Spleen (tissue), 11 donors: ENCODE results near the gene CASP6. TPM values are rescaled to one million over a fixed set of nuclear protein-coding genes. Genes with fewer than 3 reads are reported as not detected.

Source experiments
- DNase-seq: peaks from one replicate; pipeline ENCODE4 v3.0.0-alpha.2; 2020
- H3K27ac ChIP-seq, 8 donors: fragments of 200-600 bp; sonication (generic) in 7 of 8; 1 replicate in 4 of 8; 2 replicates in 4 of 8; pipeline versions ENCODE4 v1.5.0 to v1.8.0; 2016 to 2021; ENCODE audit warnings: inconsistent platforms in 4 of 8, mild to moderate bottlenecking in 4 of 8, moderate library complexity in 1 of 8
- H3K27me3 ChIP-seq, 7 donors: fragments of 200-600 bp; sonication (generic) in 6 of 7; replicated peaks in 1 of 7; 1 replicate in 4 of 7; 2 replicates in 3 of 7; pipeline versions ENCODE4 v1.5.0 to v1.8.0; 2016 to 2021; ENCODE audit warnings: inconsistent platforms in 3 of 7, mild to moderate bottlenecking in 1 of 7
- H3K36me3 ChIP-seq, 6 donors: fragments of 200-600 bp; sonication (generic) in 5 of 6; 1 replicate in 4 of 6; 2 replicates in 2 of 6; pipeline versions ENCODE4 v1.5.0 to v1.8.0; 2016 to 2021; ENCODE audit warnings: inconsistent platforms in 2 of 6
- H3K4me1 ChIP-seq, 6 donors: fragments of 200-600 bp; sonication (generic) in 5 of 6; 1 replicate in 3 of 6; 2 replicates in 3 of 6; pipeline versions ENCODE4 v1.5.0 to v1.8.0; 2016 to 2021; ENCODE audit warnings: inconsistent platforms in 3 of 6
- H3K4me3 ChIP-seq, 8 donors: fragments of 200-600 bp; sonication (generic) in 7 of 8; 1 replicate in 4 of 8; 2 replicates in 4 of 8; pipeline versions ENCODE4 v1.5.0 to v1.8.0; 2016 to 2021; ENCODE audit warnings: inconsistent platforms in 4 of 8, mild to moderate bottlenecking in 4 of 8, moderate library complexity in 2 of 8
- H3K9me3 ChIP-seq, 8 donors: fragments of 200-600 bp; sonication (generic) in 7 of 8; 1 replicate in 4 of 8; 2 replicates in 4 of 8; pipeline versions ENCODE4 v1.5.0 to v1.8.0; 2016 to 2021; ENCODE audit warnings: inconsistent platforms in 4 of 8
- POLR2A ChIP-seq, 3 donors: fragments of 450-650 bp; IDR thresholded peaks; one replicate each; pipeline ENCODE4 v1.5.1; 2017; ENCODE audit warnings: antibody characterized with exemption in 3 of 3, mild to moderate bottlenecking in 1 of 3
- POLR2AphosphoS5 ChIP-seq, 3 donors: sonication (generic); formaldehyde crosslinking; IDR thresholded peaks; one replicate each; pipeline ENCODE4 v1.5.1; 2017; ENCODE audit warnings: antibody characterized with exemption in 3 of 3
- WGBS, 5 donors: extraction: QIAGEN DNeasy Blood & Tissue Kit in 3 of 5; methylation state at CpG; one replicate each; pipeline versions ENCODE4 v1.1.5 to v1.1.7; 2013 to 2018; 5-methylcytosine and 5-hydroxymethylcytosine counted together
- intact Hi-C: fragments of 100-400 bp; cut with DNase I; formaldehyde crosslinking; loops from one replicate; pipeline ENCODE4 v1.15.0; 2023; ENCODE audit warnings: low total_unique reads
- polyA plus RNA-seq, 3 donors: library from polyadenylated mRNA; stranded (reverse); fragments of 200-250 nt; gene quantifications; one replicate each; pipeline ENCODE4 v1.2.1, GENCODE V29; 2013
- total RNA-seq, 7 donors: library from RNA; depleted of rRNA in 3 of 7; stranded (reverse); fragments of >200 nt in 3 of 7; fragmentation: NEBNext Ultra II Directional in 4 of 7; extraction: Animal tissue kit (Norgen Biotek cat#: 25700) in 4 of 7; gene quantifications; one replicate each; pipeline versions ENCODE4 v1.1.0 to v1.2.1, GENCODE V29; 2016 to 2021
- TF ChIP-seq, protein P1 (sequence below), 11 experiments: fragments of 200-600 bp in 7 of 11; fragments of 450-650 bp in 4 of 11; sonication (generic) in 4 of 11; IDR thresholded peaks in 8 of 11; conservative IDR thresholded peaks in 3 of 11; 1 replicate in 7 of 11; 2 replicates in 4 of 11; pipeline versions ENCODE4 v1.4.0 to v1.8.0; 2016 to 2021; ENCODE audit warnings: antibody characterized with exemption in 11 of 11, inconsistent platforms in 4 of 11, mild to moderate bottlenecking in 1 of 11
- donor health status: healthy with polysubstance abuse.
- donor health status: DM: no; HTN: no; CAD: no; lungs with moderate emphysema.
- donor health status: DM: no; HTN: no; CAD: no.
- donor health status: Bipolar disorder and iron deficiency.
- donor health status: healthy.
- donor health status: DM: no; HTN: no; CAD: no.
- donor health status: DM: yes; HTN: yes; CAD: no.

The CASP6 gene
- total and polyA plus RNA-seq, 10 donors, result 7.7 to 34.5 (median 14.6) TPM

DNA sequence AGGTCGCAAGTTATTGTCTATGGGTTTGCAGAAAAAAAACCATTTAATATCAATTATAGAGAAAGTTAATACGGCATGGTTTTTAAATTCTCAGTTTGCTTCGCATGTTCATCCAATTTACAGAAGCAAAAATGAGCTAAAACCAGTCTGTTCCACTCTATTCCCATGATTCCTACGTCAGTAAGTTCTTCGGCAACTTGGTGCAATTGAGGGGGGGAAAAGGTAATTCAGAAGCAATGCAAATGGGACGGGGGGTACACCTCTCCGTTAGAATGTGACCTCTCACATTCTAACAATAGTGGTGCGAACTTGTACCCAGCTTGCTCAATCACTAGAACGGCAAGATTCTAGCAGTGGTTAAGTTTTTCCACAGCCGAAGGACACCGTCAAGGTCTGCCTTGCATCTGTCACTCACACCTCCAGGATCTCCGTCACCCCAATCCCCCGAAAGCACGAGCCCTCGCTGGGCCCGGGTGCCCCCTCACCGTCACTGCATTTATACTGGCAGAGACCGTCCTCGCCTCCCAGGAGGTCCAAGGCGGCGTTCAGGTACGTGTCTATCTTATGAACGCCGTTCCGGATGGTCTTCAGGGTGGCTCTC lies 26.0 kb upstream of the CASP6 start:
- Histone ChIP-seq H3K4me3 (peak overlapping the region; percentile 77 to 95 (median 86)), H3K36me3 (no peaks in the 10 kb centered on the region), H3K27me3 (no peaks in the 10 kb centered on the region), H3K9me3 (no peaks in the 10 kb centered on the region), H3K4me1 (peaks cover 7 to 32% (median 22%) of the 10 kb centered on the region in 6 donors), H3K27ac (peak overlapping the region; percentile 77 to 91 (median 86))
- no peak for DNase-seq
- intact Hi-C loops, result no loop called here
- TF ChIP-seq POLR2AphosphoS5 (IDR thresholded peaks at IDR 0.05) (no peak), POLR2A (IDR thresholded peaks at IDR 0.05) (no peak)
- TF ChIP-seq, protein P1, sequence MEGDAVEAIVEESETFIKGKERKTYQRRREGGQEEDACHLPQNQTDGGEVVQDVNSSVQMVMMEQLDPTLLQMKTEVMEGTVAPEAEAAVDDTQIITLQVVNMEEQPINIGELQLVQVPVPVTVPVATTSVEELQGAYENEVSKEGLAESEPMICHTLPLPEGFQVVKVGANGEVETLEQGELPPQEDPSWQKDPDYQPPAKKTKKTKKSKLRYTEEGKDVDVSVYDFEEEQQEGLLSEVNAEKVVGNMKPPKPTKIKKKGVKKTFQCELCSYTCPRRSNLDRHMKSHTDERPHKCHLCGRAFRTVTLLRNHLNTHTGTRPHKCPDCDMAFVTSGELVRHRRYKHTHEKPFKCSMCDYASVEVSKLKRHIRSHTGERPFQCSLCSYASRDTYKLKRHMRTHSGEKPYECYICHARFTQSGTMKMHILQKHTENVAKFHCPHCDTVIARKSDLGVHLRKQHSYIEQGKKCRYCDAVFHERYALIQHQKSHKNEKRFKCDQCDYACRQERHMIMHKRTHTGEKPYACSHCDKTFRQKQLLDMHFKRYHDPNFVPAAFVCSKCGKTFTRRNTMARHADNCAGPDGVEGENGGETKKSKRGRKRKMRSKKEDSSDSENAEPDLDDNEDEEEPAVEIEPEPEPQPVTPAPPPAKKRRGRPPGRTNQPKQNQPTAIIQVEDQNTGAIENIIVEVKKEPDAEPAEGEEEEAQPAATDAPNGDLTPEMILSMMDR (IDR thresholded peaks at IDR 0.05 in 8 of 11, conservative IDR thresholded peaks at IDR 0.05 in 3 of 11), result no peak
- 2 to 4% (median 4%) methylated on average over 16 to 25 of the region's 25 CpGs for WGBS, 5 donors

DNA sequence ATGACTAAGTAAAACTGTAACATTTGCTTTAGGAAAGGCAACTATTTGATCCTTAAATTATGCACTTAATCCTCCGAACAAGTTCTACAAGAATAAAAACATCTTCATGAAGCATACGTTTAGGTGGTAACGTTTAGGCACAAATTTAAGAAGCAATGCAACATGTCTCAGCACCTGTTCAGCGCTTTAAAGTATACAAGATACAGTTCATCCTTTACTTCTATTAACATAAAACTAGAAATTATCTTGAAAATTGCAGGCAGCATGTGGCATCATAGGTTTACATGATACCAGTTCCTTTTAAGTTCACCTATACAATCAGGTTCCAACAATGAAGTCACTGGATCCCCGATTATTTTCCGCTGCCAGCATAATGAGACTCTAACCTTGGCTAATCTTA lies 25.1 kb upstream of the CASP6 start:
- Histone ChIP-seq H3K27ac (no peak overlapping the region), H3K36me3 (no peaks in the 10 kb centered on the region), H3K27me3 (no peaks in the 10 kb centered on the region), H3K9me3 (no peaks in the 10 kb centered on the region), H3K4me1 (peaks cover 7 to 34% (median 22%) of the 10 kb centered on the region in 6 donors), H3K4me3 (peak overlapping the region in 5 of 8 donors; percentile 80 to 95 (median 88))
- TF ChIP-seq POLR2A (IDR thresholded peaks at IDR 0.05) (no peak), POLR2AphosphoS5 (IDR thresholded peaks at IDR 0.05) (no peak)
- TF ChIP-seq, protein P1 (IDR thresholded peaks at IDR 0.05 in 8 of 11, conservative IDR thresholded peaks at IDR 0.05 in 3 of 11), result no peak
- intact Hi-C loops, result no loop called here
- WGBS, 5 donors, result 86 to 92% (median 88%) methylated on average over 6 of the region's 6 CpGs
- DNase-seq, result no peak

DNA sequence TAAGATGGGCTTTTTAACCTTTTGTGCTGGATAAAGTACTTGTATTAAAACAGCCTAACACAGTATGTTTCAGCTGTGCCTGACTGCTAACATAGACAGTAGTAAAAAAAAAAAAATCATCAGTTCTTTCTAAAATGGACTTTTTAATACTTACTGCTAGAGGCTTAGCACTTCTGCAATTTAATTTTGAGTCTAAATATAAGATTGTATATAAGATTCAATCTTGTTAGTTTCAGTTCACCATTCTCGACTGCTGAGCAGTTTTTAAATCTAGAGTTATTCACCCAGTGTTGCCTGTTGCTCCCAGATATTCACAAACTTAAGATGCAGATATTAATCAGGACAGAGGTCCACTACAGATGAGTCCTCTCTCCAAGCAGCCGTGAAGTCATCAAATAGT lies 19.9 kb upstream of the CASP6 start:
- Histone ChIP-seq H3K27ac (peak overlapping the region in 1 of 8 donors; percentile 8), H3K36me3 (no peaks in the 10 kb centered on the region), H3K9me3 (no peaks in the 10 kb centered on the region), H3K4me3 (no peak overlapping the region), H3K27me3 (no peaks in the 10 kb centered on the region), H3K4me1 (peaks cover 0 to 16% (median 3%) of the 10 kb centered on the region in 6 donors)
- TF ChIP-seq POLR2A (IDR thresholded peaks at IDR 0.05) (no peak), POLR2AphosphoS5 (IDR thresholded peaks at IDR 0.05) (no peak)
- TF ChIP-seq, protein P1 (IDR thresholded peaks at IDR 0.05 in 8 of 11, conservative IDR thresholded peaks at IDR 0.05 in 3 of 11), result no peak
- no peak for DNase-seq
- intact Hi-C loops, result no loop called here
- 71 to 83% (median 79%) methylated on average over 2 of the region's 2 CpGs for WGBS, 5 donors

DNA sequence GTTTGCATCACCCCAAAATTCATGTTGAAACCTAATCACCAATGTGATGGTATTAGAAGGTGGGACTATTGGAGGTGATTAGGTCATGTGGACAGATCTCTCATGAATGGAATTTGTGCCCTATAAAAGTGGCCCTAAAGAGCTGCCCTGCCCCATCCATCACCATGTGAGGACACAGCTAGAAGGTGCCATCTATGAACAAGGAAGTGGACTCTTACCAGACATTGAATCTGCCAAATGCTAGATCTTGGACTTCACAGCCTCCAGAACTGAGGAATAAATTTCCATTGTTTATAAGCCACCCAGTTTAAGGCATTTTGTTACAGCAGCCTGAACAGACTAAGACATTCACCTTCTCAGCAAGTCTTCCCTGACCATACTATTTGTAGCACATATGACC lies 19.1 kb upstream of the CASP6 start:
- Histone ChIP-seq H3K9me3 (no peaks in the 10 kb centered on the region), H3K27ac (no peak overlapping the region), H3K36me3 (peaks cover 0 to 4% (median 0%) of the 10 kb centered on the region in 6 donors), H3K4me3 (no peak overlapping the region), H3K27me3 (no peaks in the 10 kb centered on the region), H3K4me1 (peaks cover 0 to 8% (median 0%) of the 10 kb centered on the region in 6 donors)
- no peak for DNase-seq
- TF ChIP-seq POLR2A (IDR thresholded peaks at IDR 0.05) (no peak), POLR2AphosphoS5 (IDR thresholded peaks at IDR 0.05) (no peak)
- TF ChIP-seq, protein P1 (IDR thresholded peaks at IDR 0.05 in 8 of 11, conservative IDR thresholded peaks at IDR 0.05 in 3 of 11), result no peak
- intact Hi-C loops, result no loop called here
